A549 treated with AZD2906 at 1 μM for 4 hours (cell line): ENCODE measurements around the gene PLK3. TPM values are rescaled to one million over a fixed set of nuclear protein-coding genes. Genes with fewer than 3 reads are reported as not detected.

Experiments used
- total RNA-seq: library from RNA; stranded (reverse); fragments of 200-300 nt; extraction: Qiagen RNA extraction; gene quantifications from 5 replicates; pipeline ENCODE4 v1.2.3, GENCODE V29; 2022

Gene PLK3
- total RNA-seq: 12.5 to 18.2 TPM (median 15.1 TPM) in 5 replicates

GRCh38 chr1:44799770-44800584 is at the start of gene PLK3:
PLK3 (plus strand) TSS chr1:44800377; CDS start chr1:44800464, 87 bp downstream.

GRCh38 chr1:44775078-44775929 is 24.9 kb upstream of the PLK3 start, which contains the start of gene RPS8:
RPS8 (plus strand) TSS chr1:44775540; CDS start chr1:44775597, 57 bp downstream.

GRCh38 chr1:44788120-44788860 is 11.9 kb upstream of the PLK3 start, which contains the start of gene BEST4:
BEST4 (minus strand) TSS chr1:44788170; CDS start chr1:44787705, 465 bp downstream.

GRCh38 chr1:44806704-44807363 is 6.7 kb downstream of the PLK3 start, which contains the start of gene DYNLT4:
DYNLT4 (minus strand) TSS chr1:44807351; CDS start chr1:44806668, 683 bp downstream.

GRCh38 chr1:44808063-44808937 is 8.1 kb downstream of the PLK3 start, which contains the start of gene BTBD19:
BTBD19 (plus strand) TSS chr1:44808523; CDS start chr1:44808821, 298 bp downstream.

GRCh38 chr1:44842862-44843655 is 42.9 kb downstream of the PLK3 start, which contains the start of gene PTCH2:
PTCH2 (minus strand) TSS chr1:44843253; CDS start chr1:44842932, 321 bp downstream.

Other genes starting within 250 kb of the PLK3 start
- gene TMEM53, start 125.9 kb upstream of the PLK3 start, total RNA-seq: 6.6 to 9.2 TPM (median 8.2 TPM) in 5 replicates
- 0.50 to 1.5 TPM (median 0.98 TPM) in 5 replicates for gene ARMH1, start 125.7 kb upstream of the PLK3 start, total RNA-seq
- gene RNU5D-1, start 69.2 kb upstream of the PLK3 start, total RNA-seq: not detected in 5 replicates
- gene KIF2C, start 60.5 kb upstream of the PLK3 start, total RNA-seq: 35.0 to 42.9 TPM (median 37.0 TPM) in 5 replicates
- 1,550 to 1,720 TPM (median 1,658 TPM) in 5 replicates for gene RPS8, start 24.8 kb upstream of the PLK3 start, total RNA-seq
- 0.17 to 0.37 TPM (median 0.24 TPM) in 5 replicates for gene BEST4, start 12.2 kb upstream of the PLK3 start, total RNA-seq
- gene DYNLT4, start 7.0 kb downstream of the PLK3 start, total RNA-seq: 0.63 to 0.93 TPM (median 0.68 TPM) in 4 of 5 replicates, not detected in the other
- gene BTBD19, start 8.1 kb downstream of the PLK3 start, total RNA-seq: 1.5 to 2.6 TPM (median 2.4 TPM) in 5 replicates
- 0.11 to 0.30 TPM (median 0.23 TPM) in 5 replicates for gene PTCH2, start 42.9 kb downstream of the PLK3 start, total RNA-seq
- gene EIF2B3, start 186.2 kb downstream of the PLK3 start, total RNA-seq: 15.6 to 19.8 TPM (median 16.1 TPM) in 5 replicates
- gene HECTD3, start 210.9 kb downstream of the PLK3 start, total RNA-seq: 14.8 to 19.5 TPM (median 17.0 TPM) in 5 replicates
- gene UROD, start 211.9 kb downstream of the PLK3 start, total RNA-seq: 46.5 to 49.7 TPM (median 48.8 TPM) in 5 replicates